ENCODE data around the gene NKD1. TPM values are rescaled to one million over a fixed set of nuclear protein-coding genes. Genes with fewer than 3 reads are reported as not detected.

The NKD1 gene
- total RNA-seq, 1 donor from 2014 or later: under 0.01 TPM

DNA sequence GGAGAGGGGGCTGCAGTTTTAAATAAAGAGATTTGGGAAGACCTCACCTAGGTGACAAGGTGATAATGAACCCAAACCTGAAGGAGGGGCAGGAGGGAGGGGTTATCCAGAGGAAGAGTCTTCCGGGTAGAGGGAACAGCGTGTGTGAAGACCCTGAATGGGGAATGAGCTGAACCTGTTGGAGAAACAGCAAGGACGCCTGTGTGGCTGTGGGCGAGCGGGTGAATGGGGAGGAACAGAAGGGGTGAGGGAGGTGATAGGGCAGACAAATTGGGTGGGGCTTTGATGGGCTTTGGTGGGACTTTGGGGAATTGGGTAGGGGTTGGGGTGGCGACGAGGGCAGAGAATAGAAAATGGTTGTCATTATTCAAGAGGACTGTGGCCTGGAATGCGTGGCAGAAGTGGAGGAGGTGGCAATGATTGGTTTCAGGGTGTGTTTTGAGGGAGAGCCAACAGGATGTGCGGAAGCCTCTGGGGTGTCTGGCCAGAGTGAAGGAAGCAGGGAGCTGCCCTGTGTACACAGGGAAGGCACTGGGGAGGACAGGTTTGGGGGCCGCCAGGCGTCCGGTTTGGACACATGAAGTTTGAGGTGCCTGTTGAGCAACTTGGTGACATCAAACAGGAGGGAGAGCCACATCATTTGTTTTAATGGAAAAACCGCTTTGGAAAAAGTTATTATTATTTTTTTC, 48.7 kb downstream of the NKD1 start:
- Histone ChIP-seq H3K36me3 (ENCODE audit: control insufficient read depth, insufficient read depth, low read length) (no peaks in the 10 kb centered on the region), H3K27me3 (ENCODE audit: control insufficient read depth, insufficient read depth, low read length) (no peaks in the 10 kb centered on the region), H3K4me3 (ENCODE audit: low read depth, low read length) (no peak overlapping the region)
- TF ChIP-seq, protein P1, sequence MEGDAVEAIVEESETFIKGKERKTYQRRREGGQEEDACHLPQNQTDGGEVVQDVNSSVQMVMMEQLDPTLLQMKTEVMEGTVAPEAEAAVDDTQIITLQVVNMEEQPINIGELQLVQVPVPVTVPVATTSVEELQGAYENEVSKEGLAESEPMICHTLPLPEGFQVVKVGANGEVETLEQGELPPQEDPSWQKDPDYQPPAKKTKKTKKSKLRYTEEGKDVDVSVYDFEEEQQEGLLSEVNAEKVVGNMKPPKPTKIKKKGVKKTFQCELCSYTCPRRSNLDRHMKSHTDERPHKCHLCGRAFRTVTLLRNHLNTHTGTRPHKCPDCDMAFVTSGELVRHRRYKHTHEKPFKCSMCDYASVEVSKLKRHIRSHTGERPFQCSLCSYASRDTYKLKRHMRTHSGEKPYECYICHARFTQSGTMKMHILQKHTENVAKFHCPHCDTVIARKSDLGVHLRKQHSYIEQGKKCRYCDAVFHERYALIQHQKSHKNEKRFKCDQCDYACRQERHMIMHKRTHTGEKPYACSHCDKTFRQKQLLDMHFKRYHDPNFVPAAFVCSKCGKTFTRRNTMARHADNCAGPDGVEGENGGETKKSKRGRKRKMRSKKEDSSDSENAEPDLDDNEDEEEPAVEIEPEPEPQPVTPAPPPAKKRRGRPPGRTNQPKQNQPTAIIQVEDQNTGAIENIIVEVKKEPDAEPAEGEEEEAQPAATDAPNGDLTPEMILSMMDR (IDR thresholded peaks at IDR 0.05; ENCODE audit: insufficient read depth, low read length, severe bottlenecking): no peak
- FAIRE-seq (no peak), DNase-seq (ENCODE audit: low read depth) (no peak)

DNA sequence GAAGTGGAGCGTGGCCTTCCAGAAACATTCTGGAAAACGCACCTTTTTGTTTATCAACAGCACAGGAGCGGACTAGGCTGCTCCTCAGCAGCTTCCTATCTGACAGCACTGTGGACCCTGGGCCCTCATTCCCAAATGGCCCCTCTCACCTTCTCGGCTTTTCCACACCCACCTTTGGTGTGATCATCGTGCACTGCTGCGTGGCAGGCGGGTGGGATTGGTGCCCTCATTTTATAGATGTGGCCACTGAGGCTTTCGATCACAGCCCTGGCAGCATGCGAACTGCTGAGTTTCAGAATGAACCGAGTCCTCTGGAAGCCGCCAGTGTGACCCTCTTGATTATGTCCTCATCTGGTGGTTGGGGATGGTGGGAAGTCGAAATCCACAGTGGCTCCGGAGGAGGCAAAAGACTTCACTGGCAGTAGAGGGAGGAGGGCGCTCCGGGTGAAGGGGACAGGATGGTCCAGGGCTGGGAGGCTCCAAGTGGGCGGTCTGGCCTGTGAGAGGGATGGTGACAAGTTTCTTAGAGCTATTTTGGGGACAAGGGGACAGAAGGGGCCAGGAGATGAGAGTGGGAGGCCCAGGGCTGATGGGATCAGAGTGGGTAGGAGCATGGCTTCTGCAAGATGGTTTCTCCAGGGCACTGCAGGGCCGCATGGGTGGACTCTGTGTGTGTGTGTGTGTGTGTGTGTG, 49.5 kb downstream of the NKD1 start:
- Histone ChIP-seq H3K27me3 (ENCODE audit: control insufficient read depth, insufficient read depth, low read length) (no peaks in the 10 kb centered on the region), H3K36me3 (ENCODE audit: control insufficient read depth, insufficient read depth, low read length) (no peaks in the 10 kb centered on the region), H3K4me3 (ENCODE audit: low read depth, low read length) (no peak overlapping the region)
- TF ChIP-seq, protein P1 (IDR thresholded peaks at IDR 0.05; ENCODE audit: insufficient read depth, low read length, severe bottlenecking): no peak
- FAIRE-seq (no peak), DNase-seq (ENCODE audit: low read depth) (no peak)

DNA sequence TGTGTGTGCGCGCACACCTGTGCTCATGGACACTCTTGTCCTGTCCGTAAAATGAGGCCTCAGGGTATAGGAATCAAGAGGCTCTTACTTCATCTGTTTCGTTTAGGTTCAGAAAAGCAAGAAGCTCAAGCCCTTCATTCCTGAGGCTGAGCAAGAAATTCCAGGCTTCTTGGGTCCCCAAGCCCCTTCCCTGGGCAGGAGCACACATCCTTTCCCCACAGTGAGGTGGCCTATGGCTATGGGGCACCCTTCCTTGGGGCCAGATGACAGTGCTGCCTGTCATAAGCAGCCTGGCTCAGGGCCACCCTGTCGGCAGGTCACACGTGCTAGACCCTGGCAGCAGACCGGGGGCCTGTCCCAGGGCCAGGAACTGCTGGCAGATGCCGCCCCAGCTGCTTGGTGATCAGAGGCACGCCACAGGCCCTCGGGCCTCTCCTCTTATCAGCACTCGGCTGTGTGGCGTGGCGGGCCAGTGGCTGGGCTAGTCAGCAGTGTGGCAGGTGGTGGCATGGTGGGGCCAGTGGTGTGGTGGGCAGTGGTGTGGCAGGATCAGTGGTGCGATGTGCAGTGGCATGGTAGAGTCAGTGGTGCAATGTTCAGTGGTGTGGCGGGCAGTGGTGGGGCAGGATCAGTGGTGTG, 50.2 kb downstream of the NKD1 start:
- FAIRE-seq: no peak
- TF ChIP-seq, protein P1 (IDR thresholded peaks at IDR 0.05; ENCODE audit: insufficient read depth, low read length, severe bottlenecking): no peak
- Histone ChIP-seq H3K4me3 (ENCODE audit: low read depth, low read length) (no peak overlapping the region), H3K27me3 (ENCODE audit: control insufficient read depth, insufficient read depth, low read length) (no peaks in the 10 kb centered on the region), H3K36me3 (ENCODE audit: control insufficient read depth, insufficient read depth, low read length) (no peaks in the 10 kb centered on the region)
- DNase-seq (ENCODE audit: low read depth): no peak

DNA sequence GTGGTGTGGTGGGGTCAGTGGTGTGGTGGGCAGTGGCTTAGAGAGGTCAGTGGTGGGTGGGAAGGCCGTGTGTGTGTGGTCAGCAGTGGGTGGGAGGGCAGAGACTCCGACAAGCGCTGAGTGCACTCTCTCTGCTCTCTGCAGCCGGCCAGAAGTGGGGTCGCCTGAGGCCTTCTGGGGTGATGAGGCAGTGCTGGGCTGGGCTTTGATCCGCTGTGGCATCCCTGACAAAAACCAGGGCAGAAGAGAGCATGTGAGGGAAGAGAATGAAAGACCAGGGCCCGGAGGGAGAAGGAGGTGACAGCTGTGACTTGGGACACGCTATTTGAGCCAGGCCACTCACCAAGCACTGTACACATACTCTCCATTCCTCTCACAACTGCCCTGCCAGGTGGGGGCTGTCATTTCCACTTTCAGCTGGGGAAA, 50.8 kb downstream of the NKD1 start:
- TF ChIP-seq, protein P1 (IDR thresholded peaks at IDR 0.05; ENCODE audit: insufficient read depth, low read length, severe bottlenecking): no peak
- Histone ChIP-seq H3K36me3 (ENCODE audit: control insufficient read depth, insufficient read depth, low read length) (no peaks in the 10 kb centered on the region), H3K27me3 (ENCODE audit: control insufficient read depth, insufficient read depth, low read length) (no peaks in the 10 kb centered on the region), H3K4me3 (ENCODE audit: low read depth, low read length) (no peak overlapping the region)
- FAIRE-seq (no peak), DNase-seq (ENCODE audit: low read depth) (no peak)

GRCh38 chr16:50599494-50599893, 51.3 kb downstream of the NKD1 start:
- Histone ChIP-seq H3K36me3 (ENCODE audit: control insufficient read depth, insufficient read depth, low read length) (no peaks in the 10 kb centered on the region), H3K4me3 (ENCODE audit: low read depth, low read length) (no peak overlapping the region), H3K27me3 (ENCODE audit: control insufficient read depth, insufficient read depth, low read length) (no peaks in the 10 kb centered on the region)
- FAIRE-seq (no peak), DNase-seq (ENCODE audit: low read depth) (peak; percentile 70)
- TF ChIP-seq, protein P1 (IDR thresholded peaks at IDR 0.05; ENCODE audit: insufficient read depth, low read length, severe bottlenecking): no peak

Data from bronchial epithelial cell (primary cell).